ENCODE data around the gene VSTM4. TPM values are rescaled to one million over a fixed set of nuclear protein-coding genes. Genes with fewer than 3 reads are reported as not detected.

The VSTM4 gene
- total RNA-seq, 1 donor from 2014 or later, result 0.70 TPM

GRCh38 chr10:49118430-49119074 is 3.2 kb upstream of the VSTM4 start:
- no peak overlapping the region for H3K27ac Mint-ChIP-seq (ENCODE audit: unreplicated experiment)
- H3K4me3 Mint-ChIP-seq (ENCODE audit: unreplicated experiment), result no peak overlapping the region
- H3K4me1 Mint-ChIP-seq (ENCODE audit: unreplicated experiment), result peaks cover 4% of the 10 kb centered on the region
- H3K27me3 Mint-ChIP-seq (ENCODE audit: unreplicated experiment), result peaks cover 43% of the 10 kb centered on the region
- H3K9me3 Mint-ChIP-seq (ENCODE audit: unreplicated experiment), result no peaks in the 10 kb centered on the region
- H3K36me3 Mint-ChIP-seq (ENCODE audit: unreplicated experiment), result no peaks in the 10 kb centered on the region
- TF ChIP-seq CTCF (IDR thresholded peaks at IDR 0.05), result no peak
- DNase-seq (ENCODE audit: extremely low spot score, unreplicated experiment), result no peak

- DNase-seq (ENCODE audit: extremely low spot score, unreplicated experiment), result peak; percentile 17
- TF ChIP-seq CTCF (IDR thresholded peaks at IDR 0.05), result no peak
- Mint-ChIP-seq H3K27me3 (ENCODE audit: unreplicated experiment) (peaks cover 38% of the 10 kb centered on the region), H3K4me1 (ENCODE audit: unreplicated experiment) (peaks cover 4% of the 10 kb centered on the region), H3K27ac (ENCODE audit: unreplicated experiment) (no peak overlapping the region), H3K4me3 (ENCODE audit: unreplicated experiment) (no peak overlapping the region), H3K9me3 (ENCODE audit: unreplicated experiment) (no peaks in the 10 kb centered on the region), H3K36me3 (ENCODE audit: unreplicated experiment) (no peaks in the 10 kb centered on the region)
These were observed 2.2 kb upstream of the VSTM4 start for GRCh38 chr10:49117376-49118070.

- Mint-ChIP-seq H3K36me3 (ENCODE audit: unreplicated experiment) (no peaks in the 10 kb centered on the region), H3K9me3 (ENCODE audit: unreplicated experiment) (no peaks in the 10 kb centered on the region), H3K4me1 (ENCODE audit: unreplicated experiment) (peaks cover 4% of the 10 kb centered on the region), H3K27me3 (ENCODE audit: unreplicated experiment) (peaks cover 36% of the 10 kb centered on the region), H3K27ac (ENCODE audit: unreplicated experiment) (no peak overlapping the region), H3K4me3 (ENCODE audit: unreplicated experiment) (no peak overlapping the region)
- TF ChIP-seq CTCF (IDR thresholded peaks at IDR 0.05), result no peak
- peak; percentile 72 for DNase-seq (ENCODE audit: extremely low spot score, unreplicated experiment)
These were observed 1.4 kb upstream of the VSTM4 start for GRCh38 chr10:49116509-49117375.

GRCh38 chr10:49115796-49116508 is 630 bp upstream of the VSTM4 start:
- DNase-seq (ENCODE audit: extremely low spot score, unreplicated experiment), result peak; percentile 82
- Mint-ChIP-seq H3K27me3 (ENCODE audit: unreplicated experiment) (peaks cover 33% of the 10 kb centered on the region), H3K27ac (ENCODE audit: unreplicated experiment) (no peak overlapping the region), H3K4me3 (ENCODE audit: unreplicated experiment) (peak overlapping the region; percentile 32), H3K36me3 (ENCODE audit: unreplicated experiment) (no peaks in the 10 kb centered on the region), H3K4me1 (ENCODE audit: unreplicated experiment) (peaks cover 4% of the 10 kb centered on the region), H3K9me3 (ENCODE audit: unreplicated experiment) (no peaks in the 10 kb centered on the region)
- no peak for TF ChIP-seq CTCF (IDR thresholded peaks at IDR 0.05)

All from osteocyte (in vitro differentiated cells).